Measurements from ENCODE around the gene MDN1. TPM values are rescaled to one million over a fixed set of nuclear protein-coding genes. Genes with fewer than 3 reads are reported as not detected.
"Not testable (repeated sequence)": the region's sequence is repeated elsewhere in the genome, so short reads cannot be mapped to it uniquely, and the experiment has no call there.

MDN1 gene
- total and polyA plus RNA-seq, 7 donors: 3.0 to 29.9 (median 16.5) TPM

- H3K36me3 ChIP-seq: peaks cover 6 to 100% (median 20%) of the 10 kb centered on the region in 4 donors
- 86 to 95% methylated on average over 5 of the region's 5 CpGs for WGBS, 2 donors
These were observed 42.7 kb upstream of the MDN1 start for GRCh38 chr6:89862273-89862672.

DNA sequence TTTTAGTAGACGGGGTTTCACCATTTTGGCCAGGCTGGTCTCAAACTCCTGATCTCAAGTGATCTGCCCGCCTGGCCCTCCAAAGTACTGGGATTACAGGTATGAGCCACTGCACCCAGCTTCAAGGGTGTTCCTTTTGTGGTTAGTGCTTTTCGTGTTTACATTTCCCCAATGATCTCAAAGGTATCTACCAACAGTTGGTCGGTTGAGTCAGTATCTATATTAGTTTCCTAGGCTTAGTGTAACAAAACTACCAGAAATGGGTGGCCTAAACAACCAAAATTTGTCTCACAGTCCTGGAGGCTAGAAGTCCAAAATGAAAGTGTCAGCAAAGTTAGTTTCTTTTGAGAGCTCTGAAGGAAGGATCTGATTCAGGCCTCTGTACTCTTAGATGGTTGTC, 40.1 kb upstream of the MDN1 start:
- H3K27me3 ChIP-seq: no peaks in the 10 kb centered on the region
- peaks cover 19 to 100% (median 39%) of the 10 kb centered on the region in 4 donors for H3K36me3 ChIP-seq
- TF ChIP-seq POLR2AphosphoS5 (IDR thresholded peaks at IDR 0.05) (no peak), POLR2A (IDR thresholded peaks at IDR 0.05) (no peak), EP300 (IDR thresholded peaks at IDR 0.05) (no peak)
- TF ChIP-seq, protein P1, sequence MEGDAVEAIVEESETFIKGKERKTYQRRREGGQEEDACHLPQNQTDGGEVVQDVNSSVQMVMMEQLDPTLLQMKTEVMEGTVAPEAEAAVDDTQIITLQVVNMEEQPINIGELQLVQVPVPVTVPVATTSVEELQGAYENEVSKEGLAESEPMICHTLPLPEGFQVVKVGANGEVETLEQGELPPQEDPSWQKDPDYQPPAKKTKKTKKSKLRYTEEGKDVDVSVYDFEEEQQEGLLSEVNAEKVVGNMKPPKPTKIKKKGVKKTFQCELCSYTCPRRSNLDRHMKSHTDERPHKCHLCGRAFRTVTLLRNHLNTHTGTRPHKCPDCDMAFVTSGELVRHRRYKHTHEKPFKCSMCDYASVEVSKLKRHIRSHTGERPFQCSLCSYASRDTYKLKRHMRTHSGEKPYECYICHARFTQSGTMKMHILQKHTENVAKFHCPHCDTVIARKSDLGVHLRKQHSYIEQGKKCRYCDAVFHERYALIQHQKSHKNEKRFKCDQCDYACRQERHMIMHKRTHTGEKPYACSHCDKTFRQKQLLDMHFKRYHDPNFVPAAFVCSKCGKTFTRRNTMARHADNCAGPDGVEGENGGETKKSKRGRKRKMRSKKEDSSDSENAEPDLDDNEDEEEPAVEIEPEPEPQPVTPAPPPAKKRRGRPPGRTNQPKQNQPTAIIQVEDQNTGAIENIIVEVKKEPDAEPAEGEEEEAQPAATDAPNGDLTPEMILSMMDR (IDR thresholded peaks at IDR 0.05): no peak
- no peaks in the 10 kb centered on the region for H3K9me3 ChIP-seq
- no peak overlapping the region for H3K4me3 ChIP-seq
- no peak for DNase-seq
- intact Hi-C loops (cut with DNase I): no loop called here
- H3K27ac ChIP-seq: no peak overlapping the region
- WGBS, 2 donors: 86 to 97% methylated on average over 4 of the region's 4 CpGs
- H3K4me1 ChIP-seq: no peaks in the 10 kb centered on the region

More at GRCh38 chr6:89862273-89862672, 42.7 kb upstream of the MDN1 start:
- intact Hi-C loops (cut with DNase I): no loop called here
- no peak for TF ChIP-seq EP300 (IDR thresholded peaks at IDR 0.05)
- TF ChIP-seq, protein P1 (IDR thresholded peaks at IDR 0.05): no peak
- TF ChIP-seq POLR2A (IDR thresholded peaks at IDR 0.05): no peak
- TF ChIP-seq POLR2AphosphoS5 (IDR thresholded peaks at IDR 0.05): no peak
- no peaks in the 10 kb centered on the region for H3K9me3 ChIP-seq
- no peak overlapping the region for H3K27ac ChIP-seq
- no peak for DNase-seq
- H3K27me3 ChIP-seq: no peaks in the 10 kb centered on the region
- no peaks in the 10 kb centered on the region for H3K4me1 ChIP-seq
- H3K4me3 ChIP-seq: no peak overlapping the region

DNA sequence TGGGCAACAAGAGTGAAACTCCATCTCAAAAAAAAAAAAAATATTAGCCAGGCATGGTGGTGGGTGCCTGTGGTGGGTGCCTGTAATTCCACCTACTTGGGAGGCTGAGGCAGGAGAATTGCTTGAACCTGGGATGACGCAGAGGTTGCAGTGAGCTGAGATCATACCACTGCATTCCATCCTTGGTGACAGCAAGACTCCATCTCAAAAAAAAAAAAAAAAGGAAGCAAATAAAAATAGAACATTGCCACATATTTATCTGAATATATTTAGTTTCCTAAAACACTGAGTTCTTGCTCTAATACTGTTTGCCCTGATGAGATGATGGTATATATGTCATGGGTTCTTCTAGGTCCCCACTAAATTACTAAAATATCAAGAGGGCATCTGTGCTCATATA, 38.4 kb upstream of the MDN1 start:
- Histone ChIP-seq H3K9me3 (no peaks in the 10 kb centered on the region), H3K27ac (no peak overlapping the region), H3K4me1 (no peaks in the 10 kb centered on the region), H3K36me3 (peaks cover 19 to 100% (median 48%) of the 10 kb centered on the region in 4 donors), H3K4me3 (no peak overlapping the region), H3K27me3 (no peaks in the 10 kb centered on the region)
- DNase-seq: no peak
- 94 to 96% methylated on average over 1 of the region's 1 CpG for WGBS, 2 donors
- TF ChIP-seq EP300 (IDR thresholded peaks at IDR 0.05): no peak
- TF ChIP-seq POLR2A (IDR thresholded peaks at IDR 0.05): no peak
- TF ChIP-seq POLR2AphosphoS5 (IDR thresholded peaks at IDR 0.05): no peak
- TF ChIP-seq, protein P1 (IDR thresholded peaks at IDR 0.05): no peak
- intact Hi-C loops (cut with DNase I): no loop called here

DNA sequence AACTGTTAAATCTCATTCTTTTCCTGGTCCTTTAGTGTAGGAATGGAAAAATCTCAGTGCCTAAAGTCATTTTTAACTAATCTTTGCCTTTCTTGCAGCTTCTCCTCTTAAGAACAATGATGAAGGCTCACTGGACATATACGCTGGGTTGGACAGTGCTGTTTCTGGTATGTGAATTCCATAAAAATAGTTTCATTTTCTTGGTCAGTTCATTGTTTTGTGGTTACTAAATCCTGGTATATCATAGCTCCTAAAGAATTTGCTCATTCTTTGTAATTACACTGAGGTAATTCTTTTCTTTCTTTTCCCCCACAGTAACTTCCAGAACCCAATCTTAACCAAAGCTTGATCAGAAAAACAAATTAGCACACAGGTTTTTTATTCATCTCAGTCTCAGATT, 33.5 kb upstream of the MDN1 start:
- Histone ChIP-seq H3K27me3 (no peaks in the 10 kb centered on the region), H3K36me3 (peaks cover 14 to 74% (median 33%) of the 10 kb centered on the region in 4 donors), H3K4me1 (no peaks in the 10 kb centered on the region), H3K9me3 (no peaks in the 10 kb centered on the region), H3K27ac (no peak overlapping the region), H3K4me3 (no peak overlapping the region)
- WGBS, 2 donors: 100% methylated on average over 1 of the region's 1 CpG
- DNase-seq: no peak
- intact Hi-C loops (cut with DNase I): no loop called here
- TF ChIP-seq POLR2A (IDR thresholded peaks at IDR 0.05) (no peak), EP300 (IDR thresholded peaks at IDR 0.05) (no peak), POLR2AphosphoS5 (IDR thresholded peaks at IDR 0.05) (no peak)
- TF ChIP-seq, protein P1 (IDR thresholded peaks at IDR 0.05): no peak

DNA sequence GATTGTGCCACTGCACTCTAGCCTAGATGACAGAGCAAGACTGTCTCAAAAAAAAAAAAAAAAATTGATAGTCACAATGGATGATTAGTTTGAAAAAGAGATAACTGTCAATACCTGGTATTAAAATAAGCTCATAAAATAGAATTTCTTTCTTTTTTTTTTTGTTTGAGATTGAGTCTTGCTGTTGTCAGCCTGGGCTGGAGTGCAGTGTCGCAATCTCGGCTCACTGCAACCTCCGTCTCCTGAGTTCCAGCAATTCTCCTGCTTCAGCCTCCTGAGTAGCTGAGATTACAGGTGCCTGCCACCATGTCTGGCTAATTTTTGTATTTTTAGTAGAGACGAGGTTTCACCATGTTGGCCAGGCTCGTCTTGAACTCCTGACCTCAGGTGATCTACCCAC, 27.9 kb upstream of the MDN1 start:
- H3K27me3 ChIP-seq; DNase-seq; intact Hi-C loops (cut with DNase I); H3K9me3 ChIP-seq; H3K27ac ChIP-seq; H3K4me3 ChIP-seq: not testable (repeated sequence)
- WGBS, 2 donors: 94 to 95% methylated on average over 5 of the region's 5 CpGs
- Histone ChIP-seq H3K36me3 (peaks cover 0 to 32% (median 2%) of the 10 kb centered on the region in 4 donors), H3K4me1 (peaks cover 0 to 18% (median 8%) of the 10 kb centered on the region in 4 donors)

Data from sigmoid colon (tissue), 7 donors.